Esophagus (tissue), 2 donors: Measurements from ENCODE around the gene TRAPPC12. TPM values are rescaled to one million over a fixed set of nuclear protein-coding genes. Genes with fewer than 3 reads are reported as not detected.

Experiments
- H3K27ac ChIP-seq, 2 donors: one replicate each; pipeline ENCODE4 v1.5.1; 2013; ENCODE audit warnings: low read depth in 2 of 2, mild to moderate bottlenecking in 2 of 2, inconsistent platforms in 1 of 2, low read length in 1 of 2, moderate library complexity in 1 of 2
- H3K27me3 ChIP-seq, 2 donors: one replicate each; pipeline ENCODE4 v1.6.1; 2013; ENCODE audit warnings: low read length in 2 of 2, control low read depth in 1 of 2, mild to moderate bottlenecking in 1 of 2; ENCODE audit not compliant: insufficient read depth in 2 of 2, control insufficient read depth in 1 of 2
- H3K36me3 ChIP-seq, 2 donors: one replicate each; pipeline ENCODE4 v1.6.1; 2013; ENCODE audit warnings: low read length in 1 of 2; ENCODE audit not compliant: control insufficient read depth in 2 of 2, insufficient read depth in 2 of 2
- H3K4me1 ChIP-seq, 2 donors: one replicate each; pipeline ENCODE4 v1.6.1; 2013; ENCODE audit warnings: low read length in 1 of 2; ENCODE audit not compliant: control insufficient read depth in 2 of 2, insufficient read depth in 2 of 2
- H3K4me3 ChIP-seq, 2 donors: one replicate each; pipeline ENCODE4 v1.5.1; 2013; ENCODE audit warnings: low read length in 2 of 2, mild to moderate bottlenecking in 2 of 2, low read depth in 1 of 2, moderate library complexity in 1 of 2
- H3K9me3 ChIP-seq, 2 donors: one replicate each; pipeline ENCODE4 v1.6.1; 2013; ENCODE audit warnings: mild to moderate bottlenecking in 2 of 2, low read depth in 1 of 2, low read length in 1 of 2, moderate library complexity in 1 of 2; ENCODE audit not compliant: control insufficient read depth in 2 of 2, insufficient read depth in 1 of 2
- WGBS, 2 donors: extraction: QIAGEN DNeasy Blood & Tissue Kit; methylation state at CpG; one replicate each; pipeline ENCODE4 v1.1.7; 2013; 5-methylcytosine and 5-hydroxymethylcytosine counted together
- polyA plus RNA-seq, 2 donors: library from polyadenylated mRNA; stranded (reverse); fragments of 200-250 nt; gene quantifications; one replicate each; pipeline ENCODE4 v1.2.3, GENCODE V29; 2013
- donor health status: healthy with polysubstance abuse.
- donor health status: Bipolar disorder and iron deficiency.

TRAPPC12 gene
- polyA plus RNA-seq, 2 donors: 43.6 to 64.2 TPM

- WGBS, 2 donors: 90 to 92% methylated on average over 4 of the region's 4 CpGs
- H3K9me3 ChIP-seq: peaks cover 0 to 2% of the 10 kb centered on the region in 2 donors
- H3K36me3 ChIP-seq: peaks cover 7 to 12% of the 10 kb centered on the region in 2 donors
- no peak overlapping the region for H3K27ac ChIP-seq
- H3K4me1 ChIP-seq: peaks cover 0 to 2% of the 10 kb centered on the region in 2 donors
- H3K27me3 ChIP-seq: no peaks in the 10 kb centered on the region
- no peak overlapping the region for H3K4me3 ChIP-seq
These were observed 34.2 kb downstream of the TRAPPC12 start for GRCh38 chr2:3413697-3414096.

GRCh38 chr2:3414133-3414860, 34.8 kb downstream of the TRAPPC12 start:
- H3K27me3 ChIP-seq: no peaks in the 10 kb centered on the region
- 92 to 94% methylated on average over 25 of the region's 25 CpGs for WGBS, 2 donors
- H3K4me1 ChIP-seq: no peaks in the 10 kb centered on the region
- peaks cover 0 to 2% of the 10 kb centered on the region in 2 donors for H3K9me3 ChIP-seq
- no peak overlapping the region for H3K27ac ChIP-seq
- peaks cover 7 to 9% of the 10 kb centered on the region in 2 donors for H3K36me3 ChIP-seq
- no peak overlapping the region for H3K4me3 ChIP-seq

- Histone ChIP-seq H3K27ac (peak overlapping the region in 1 of 2 donors; percentile 40), H3K36me3 (peaks cover 7 to 20% of the 10 kb centered on the region in 2 donors), H3K9me3 (peaks cover 0 to 2% of the 10 kb centered on the region in 2 donors), H3K4me1 (peaks cover 0 to 3% of the 10 kb centered on the region in 2 donors), H3K27me3 (no peaks in the 10 kb centered on the region), H3K4me3 (no peak overlapping the region)
- WGBS, 2 donors: 87 to 88% methylated on average over 11 of the region's 11 CpGs
These were observed 39.4 kb downstream of the TRAPPC12 start for GRCh38 chr2:3418766-3419404.

GRCh38 chr2:3420076-3420768, 40.7 kb downstream of the TRAPPC12 start:
- no peaks in the 10 kb centered on the region for H3K9me3 ChIP-seq
- WGBS, 2 donors: 81 to 86% methylated on average over 12 to 13 of the region's 13 CpGs
- no peak overlapping the region for H3K4me3 ChIP-seq
- H3K27me3 ChIP-seq: no peaks in the 10 kb centered on the region
- H3K4me1 ChIP-seq: peaks cover 0 to 3% of the 10 kb centered on the region in 2 donors
- no peak overlapping the region for H3K27ac ChIP-seq
- H3K36me3 ChIP-seq: peaks cover 7 to 17% of the 10 kb centered on the region in 2 donors

GRCh38 chr2:3420769-3421397, 41.4 kb downstream of the TRAPPC12 start:
- Histone ChIP-seq H3K4me3 (no peak overlapping the region), H3K4me1 (peaks cover 0 to 3% of the 10 kb centered on the region in 2 donors), H3K27me3 (no peaks in the 10 kb centered on the region), H3K36me3 (peaks cover 7 to 20% of the 10 kb centered on the region in 2 donors), H3K9me3 (no peaks in the 10 kb centered on the region), H3K27ac (no peak overlapping the region)
- 79 to 80% methylated on average over 14 of the region's 14 CpGs for WGBS, 2 donors

- Histone ChIP-seq H3K9me3 (no peaks in the 10 kb centered on the region), H3K27ac (no peak overlapping the region), H3K4me1 (peaks cover 0 to 3% of the 10 kb centered on the region in 2 donors), H3K27me3 (no peaks in the 10 kb centered on the region), H3K4me3 (no peak overlapping the region), H3K36me3 (peaks cover 7 to 25% of the 10 kb centered on the region in 2 donors)
- 88 to 89% methylated on average over 19 of the region's 19 CpGs for WGBS, 2 donors
These were observed 42.1 kb downstream of the TRAPPC12 start for GRCh38 chr2:3421580-3421979.

GRCh38 chr2:3422161-3422779, 42.8 kb downstream of the TRAPPC12 start:
- WGBS, 2 donors: 82 to 85% methylated on average over 16 of the region's 16 CpGs
- no peak overlapping the region for H3K27ac ChIP-seq
- H3K4me1 ChIP-seq: peaks cover 0 to 3% of the 10 kb centered on the region in 2 donors
- H3K9me3 ChIP-seq: no peaks in the 10 kb centered on the region
- H3K4me3 ChIP-seq: no peak overlapping the region
- peaks cover 4 to 27% of the 10 kb centered on the region in 2 donors for H3K36me3 ChIP-seq
- no peaks in the 10 kb centered on the region for H3K27me3 ChIP-seq

- WGBS, 2 donors: 68 to 70% methylated on average over 19 of the region's 19 CpGs
- no peak overlapping the region for H3K27ac ChIP-seq
These were observed 44.1 kb downstream of the TRAPPC12 start for GRCh38 chr2:3423492-3424170.

More at GRCh38 chr2:3423492-3424170, 44.1 kb downstream of the TRAPPC12 start:
- Histone ChIP-seq H3K36me3 (peaks cover 0 to 27% of the 10 kb centered on the region in 2 donors), H3K4me3 (no peak overlapping the region), H3K4me1 (peaks cover 0 to 3% of the 10 kb centered on the region in 2 donors), H3K27me3 (no peaks in the 10 kb centered on the region), H3K9me3 (no peaks in the 10 kb centered on the region)
